GM12878 (cell line): ENCODE data around the gene USB1. TPM values are rescaled to one million over a fixed set of nuclear protein-coding genes. Genes with fewer than 3 reads are reported as not detected.

Source experiments
- ATAC-seq: fragments of 200-7000 bp; cut with Tn5 transposase; 3 replicates; pipeline ENCODE4 v1.9.1; 2020; ENCODE audit warnings: mild to moderate bottlenecking, moderate library complexity
- BruUV-seq: library from RNA; stranded (reverse); fragments of 400-500 nt; replicated peaks from 2 replicates; lab custom pipeline; 2021; lab: Mats Ljungman, UMichigan
- CTCF ChIA-PET: fragments of 300-600 bp; sonication (Branson Sonifier 250); formaldehyde crosslinking; extraction: SDS; loops from one replicate; lab custom pipeline; 2021; ENCODE audit warnings: inconsistent platforms; lab: Yijun Ruan, JAX
- POLR2A ChIA-PET: fragments of 350-600 bp; formaldehyde crosslinking; extraction: SDS; loops from one replicate; lab custom pipeline; 2021; ENCODE audit warnings: inconsistent platforms; lab: Charles Lee
- RAD21 ChIA-PET: fragments of 300-600 bp; sonication (Branson Sonifier 250); formaldehyde crosslinking; loops from one replicate; lab custom pipeline; 2023; ENCODE audit warnings: antibody characterized with exemption; ENCODE audit not compliant: unreplicated experiment; lab: Charles Lee
- SMC1A ChIA-PET: fragments of 300-600 bp; sonication (Branson Sonifier 250); formaldehyde crosslinking; loops from one replicate; lab custom pipeline; 2023; ENCODE audit not compliant: unreplicated experiment, uncharacterized antibody; lab: Charles Lee
- DNase-seq: peaks from one replicate; pipeline ENCODE4 v3.0.0-alpha.2; 2011; ENCODE audit warnings: low read depth, low spot score
- FAIRE-seq: peaks from 3 replicates; lab custom pipeline; 2011; peaks lifted over from hg19 to GRCh38; lab: Jason Lieb, UNC
- H2AFZ ChIP-seq: 2 replicates; pipeline ENCODE4 v1.6.0; 2011; ENCODE audit warnings: low read depth, low read length, control low read depth; ENCODE audit not compliant: control insufficient read depth
- H3K27ac ChIP-seq: 2 replicates; pipeline ENCODE4 v1.5.1; 2011; ENCODE audit warnings: control low read depth; ENCODE audit not compliant: control insufficient read depth, insufficient read depth
- H3K27me3 ChIP-seq, 2 experiments: replicated peaks in 1 of 2; 2 replicates each; pipeline versions ENCODE4 v1.6.0 to v1.6.1; 2011; ENCODE audit warnings: low read length in 1 of 2; ENCODE audit not compliant: control insufficient read depth in 2 of 2, insufficient read depth in 2 of 2
- H3K36me3 ChIP-seq, 2 experiments: 2 replicates each; pipeline ENCODE4 v1.5.1; 2011; ENCODE audit warnings: low read length in 1 of 2; ENCODE audit not compliant: control insufficient read depth in 2 of 2, insufficient read depth in 2 of 2
- H3K4me1 ChIP-seq: 2 replicates; pipeline ENCODE4 v1.6.1; 2011; ENCODE audit warnings: mild to moderate bottlenecking, low read length, moderate library complexity, mixed read lengths; ENCODE audit not compliant: control insufficient read depth, insufficient read depth
- H3K4me2 ChIP-seq: 2 replicates; pipeline ENCODE4 v1.6.0; 2011; ENCODE audit warnings: control low read depth; ENCODE audit not compliant: control insufficient read depth, insufficient read depth
- H3K4me3 ChIP-seq: fragments of 200-600 bp; sonication (generic); 2 replicates; pipeline ENCODE4 v1.5.1; 2016
- H3K79me2 ChIP-seq: 2 replicates; pipeline ENCODE4 v1.6.0; 2011; ENCODE audit warnings: low read length; ENCODE audit not compliant: control insufficient read depth, insufficient read depth
- H3K9ac ChIP-seq: 2 replicates; pipeline ENCODE4 v1.8.0; 2011; ENCODE audit warnings: low read length, control low read depth, mixed read lengths; ENCODE audit not compliant: control insufficient read depth, insufficient read depth
- H3K9me3 ChIP-seq: replicated peaks from 3 replicates; pipeline ENCODE4 v1.5.1; 2011; ENCODE audit warnings: mild to moderate bottlenecking, low read length; ENCODE audit not compliant: control insufficient read depth, insufficient read depth
- H4K20me1 ChIP-seq: 2 replicates; pipeline ENCODE4 v1.6.0; 2011; ENCODE audit not compliant: control insufficient read depth, insufficient read depth
- ATF3 ChIP-seq: IDR thresholded peaks from 2 replicates; pipeline ENCODE4 v1.6.1; 2011; ENCODE audit warnings: low read depth, mild to moderate bottlenecking, low read length, moderate library complexity, borderline replicate concordance; ENCODE audit errors: extremely low read depth
- BMI1 ChIP-seq: fragments of 450-650 bp; IDR thresholded peaks from 2 replicates; pipeline ENCODE4 v1.6.1; 2016; ENCODE audit warnings: mild to moderate bottlenecking, moderate library complexity, borderline replicate concordance
- CBX5 ChIP-seq: sonication (generic); IDR thresholded peaks from 2 replicates; pipeline ENCODE4 v1.6.1; 2016; ENCODE audit warnings: low read depth, moderate library complexity, mild to moderate bottlenecking, inconsistent platforms
- CHD2 ChIP-seq: IDR thresholded peaks from 2 replicates; pipeline ENCODE4 v1.6.1; 2011; ENCODE audit warnings: low read depth, low read length, improper control_type of control experiment, borderline replicate concordance
- E2F4 ChIP-seq: IDR thresholded peaks from 2 replicates; pipeline ENCODE4 v1.6.1; 2012; ENCODE audit warnings: low read depth, low read length, improper control_type of control experiment
- MXI1 ChIP-seq: fragments of 150-350 bp; IDR thresholded peaks from 2 replicates; pipeline ENCODE4 v1.6.1; 2011; ENCODE audit warnings: low read depth, mild to moderate bottlenecking, inconsistent platforms, low read length, improper control_type of control experiment
- MYB ChIP-seq: fragments of 150-350 bp; IDR thresholded peaks from 2 replicates; pipeline ENCODE4 v1.6.1; 2014; ENCODE audit warnings: mild to moderate bottlenecking, low read depth, low read length, borderline replicate concordance
- NFXL1 ChIP-seq: fragments of 450-650 bp; IDR thresholded peaks from 2 replicates; pipeline ENCODE4 v1.6.1; 2017; ENCODE audit warnings: antibody characterized with exemption, mild to moderate bottlenecking, borderline replicate concordance
- NR2C1 ChIP-seq: fragments of 450-650 bp; IDR thresholded peaks from 2 replicates; pipeline ENCODE4 v1.6.1; 2017; ENCODE audit warnings: antibody characterized with exemption, mild to moderate bottlenecking, moderate library complexity
- NR2C2 ChIP-seq: IDR thresholded peaks from 2 replicates; pipeline ENCODE4 v1.6.1; 2011; ENCODE audit warnings: borderline replicate concordance, low read depth; ENCODE audit not compliant: control insufficient read depth, insufficient read length
- SPI1 ChIP-seq: IDR thresholded peaks from 2 replicates; pipeline ENCODE4 v1.6.1; 2011; ENCODE audit warnings: low read depth, mild to moderate bottlenecking, low read length, moderate library complexity, borderline replicate concordance; ENCODE audit not compliant: insufficient read depth
- TCF3 ChIP-seq: IDR thresholded peaks from 2 replicates; pipeline ENCODE4 v1.6.1; 2012; ENCODE audit warnings: low read depth, mild to moderate bottlenecking, low read length, borderline replicate concordance; ENCODE audit not compliant: insufficient read depth
- ZNF207 ChIP-seq: fragments of 450-650 bp; IDR thresholded peaks from 2 replicates; pipeline ENCODE4 v1.6.1; 2014; ENCODE audit warnings: antibody characterized with exemption, mild to moderate bottlenecking, borderline replicate concordance
- ZNF384 ChIP-seq: IDR thresholded peaks from 2 replicates; pipeline ENCODE4 v1.6.1; 2012; ENCODE audit warnings: low read depth, mild to moderate bottlenecking, low read length, improper control_type of control experiment, borderline replicate concordance
- WGBS: methylation state at CpG from one replicate; pipeline ENCODE4 v1.1.6; 2016; ENCODE audit warnings: low lambda C conversion rate; ENCODE audit not compliant: insufficient replicate concordance, insufficient coverage; ENCODE audit errors: missing lambda C conversion rate; 5-methylcytosine and 5-hydroxymethylcytosine counted together
- in situ Hi-C: fragments of 300-500 bp; cut with MboI; formaldehyde crosslinking; loops from 9 replicates; pipeline ENCODE4 v1.14.3; 2018; ENCODE audit warnings: mixed read lengths
- intact Hi-C: fragments of 100-400 bp; cut with micrococcal nuclease; formaldehyde crosslinking; loops from one replicate; pipeline ENCODE4 v1.14.2; 2022; ENCODE audit not compliant: unreplicated experiment
- polyA plus RNA-seq, 11 experiments: library from polyadenylated mRNA; depleted of rRNA in 4 of 11; unstranded in 6 of 11; stranded (reverse) in 5 of 11; fragments of >200 nt; fragmentation: Nextera tagmentation in 4 of 11; fragmentation: Illumina TruSeq in 1 of 11; extraction: Ambion mirVana in 4 of 11; extraction: Trizol in 1 of 11; gene quantifications; 1 replicate in 1 of 11; 2 replicates in 10 of 11; pipeline versions ENCODE4 v1.2.1 to v1.2.3, GENCODE V29; 2011 to 2016; ENCODE audit warnings: inconsistent platforms in 2 of 11, missing spikeins in 2 of 11, low read depth in 1 of 11
- total RNA-seq, 4 experiments: library from RNA; depleted of rRNA in 3 of 4; stranded (reverse); fragments of >200 nt in 3 of 4; fragmentation: Illumina TruSeq in 1 of 4; extraction: Trizol in 1 of 4; gene quantifications; 2 replicates each; pipeline versions ENCODE4 v1.2.1 to v1.2.3, GENCODE V29; 2013 to 2021

USB1 gene
- total and polyA plus RNA-seq, 10 of the 15 experiments (the other 5 are each of a cell fraction or from before 2014, with no cell fraction given), result 7.9 to 72.2 (median 41.6) TPM

- Histone ChIP-seq H3K27me3 (no peaks in the 10 kb centered on the region; a peak in 2 of 4 replicates), H3K27ac (no peak overlapping the region), H3K4me2 (no peak overlapping the region), H3K9ac (no peak overlapping the region), H4K20me1 (no peaks in the 10 kb centered on the region), H3K4me3 (no peak overlapping the region), H3K9me3 (no peaks in the 10 kb centered on the region), H3K36me3 (no peaks in the 10 kb centered on the region), H3K4me1 (no peaks in the 10 kb centered on the region; the same call in 1 of the 2 replicates), H2AFZ (no peak overlapping the region), H3K79me2 (no peaks in the 10 kb centered on the region)
- no TSS peak for BruUV-seq
- ATAC-seq (no peak), FAIRE-seq (no peak), DNase-seq (no peak)
- CTCF ChIA-PET, result no interaction called here
- in situ Hi-C loops, result no loop called here
- SMC1A ChIA-PET, result no interaction called here
- intact Hi-C loops, result no loop called here
- WGBS, result 45% methylated on average over 9 of the region's 9 CpGs
- TF ChIP-seq NFXL1 (no peak), TCF3 (no peak), CBX5 (no peak), CHD2 (no peak), NR2C1 (no peak), NR2C2 (no peak), SPI1 (no peak), BMI1 (no peak), E2F4 (no peak), ZNF207 (no peak), MXI1 (no peak), ATF3 (no peak), MYB (no peak), ZNF384 (no peak)
- RAD21 ChIA-PET, result no interaction called here
- POLR2A ChIA-PET, result no interaction called here
Measured at GRCh38 chr16:57986196-57986595, 15.0 kb upstream of the USB1 start.
